DOHH2 (cell line): ENCODE results near the gene SENP5.
"Not testable (repeated sequence)": the region's sequence is repeated elsewhere in the genome, so short reads cannot be mapped to it uniquely, and the experiment has no call there.

Experiments used
- H3F3A ChIP-seq: fragments of 200-600 bp; sonication (generic), shearing (Covaris generic); 2 replicates; pipeline ENCODE4 v1.6.0; 2016; ENCODE audit warnings: antibody characterized with exemption, mild to moderate bottlenecking; ENCODE audit not compliant: control insufficient read depth, insufficient read depth
- H3K27ac ChIP-seq: fragments of 200-600 bp; sonication (generic); 2 replicates; pipeline ENCODE4 v1.5.1; 2014; ENCODE audit warnings: low read depth, mild to moderate bottlenecking, low read length, moderate library complexity
- H3K27me3 ChIP-seq: fragments of 200-600 bp; sonication (generic); 2 replicates; pipeline ENCODE4 v1.6.1; 2014; ENCODE audit warnings: mild to moderate bottlenecking, low read length, mixed read lengths; ENCODE audit not compliant: control insufficient read depth
- H3K36me3 ChIP-seq: fragments of 200-600 bp; sonication (generic); 2 replicates; pipeline ENCODE4 v1.6.1; 2014; ENCODE audit warnings: mild to moderate bottlenecking, low read length, moderate library complexity, mixed read lengths; ENCODE audit not compliant: control insufficient read depth
- H3K4me1 ChIP-seq: fragments of 200-600 bp; sonication (generic); 2 replicates; pipeline ENCODE4 v1.6.1; 2014; ENCODE audit warnings: mild to moderate bottlenecking, low read length, mixed read lengths; ENCODE audit not compliant: control insufficient read depth
- H3K4me2 ChIP-seq: fragments of 200-600 bp; sonication (generic); 2 replicates; pipeline ENCODE4 v1.6.0; 2014; ENCODE audit warnings: mild to moderate bottlenecking, low read length, moderate library complexity
- H3K4me3 ChIP-seq: fragments of 200-600 bp; sonication (generic); 2 replicates; pipeline ENCODE4 v1.5.1; 2014; ENCODE audit warnings: mild to moderate bottlenecking, low read length, mixed read lengths
- H3K79me2 ChIP-seq: fragments of 200-600 bp; sonication (generic); 2 replicates; pipeline ENCODE4 v1.6.1; 2014; ENCODE audit warnings: mild to moderate bottlenecking, low read length, mixed read lengths; ENCODE audit not compliant: control insufficient read depth
- H3K9me2 ChIP-seq: fragments of 200-600 bp; sonication (generic); replicated peaks from 2 replicates; pipeline ENCODE4 v1.6.1; 2014; ENCODE audit warnings: mild to moderate bottlenecking, low read length, mixed read lengths; ENCODE audit not compliant: control insufficient read depth
- H3K9me3 ChIP-seq: fragments of 200-600 bp; sonication (generic); 2 replicates; pipeline ENCODE4 v1.6.1; 2014; ENCODE audit warnings: antibody characterized with exemption, low read length, mixed read lengths; ENCODE audit not compliant: control insufficient read depth, insufficient read depth
- H4K20me1 ChIP-seq: fragments of 200-600 bp; sonication (generic); 2 replicates; pipeline ENCODE4 v1.6.0; 2014; ENCODE audit warnings: low read depth, mild to moderate bottlenecking, antibody characterized with exemption, low read length, moderate library complexity; ENCODE audit not compliant: control insufficient read depth, insufficient read depth
- EZH2phosphoT487 ChIP-seq: fragments of 200-600 bp; sonication (generic); IDR thresholded peaks from 2 replicates; pipeline ENCODE4 v1.6.1; 2017; ENCODE audit warnings: borderline replicate concordance, mild to moderate bottlenecking, antibody characterized with exemption, low read length, moderate library complexity, mixed read lengths
- TF ChIP-seq, protein P1 (sequence below): fragments of 200-600 bp; sonication (generic); IDR thresholded peaks from one replicate; pipeline ENCODE4 v1.5.1; 2014; ENCODE audit warnings: antibody characterized with exemption, mild to moderate bottlenecking, low read depth, low read length; ENCODE audit not compliant: poor library complexity, severe bottlenecking

Gene SENP5

DNA sequence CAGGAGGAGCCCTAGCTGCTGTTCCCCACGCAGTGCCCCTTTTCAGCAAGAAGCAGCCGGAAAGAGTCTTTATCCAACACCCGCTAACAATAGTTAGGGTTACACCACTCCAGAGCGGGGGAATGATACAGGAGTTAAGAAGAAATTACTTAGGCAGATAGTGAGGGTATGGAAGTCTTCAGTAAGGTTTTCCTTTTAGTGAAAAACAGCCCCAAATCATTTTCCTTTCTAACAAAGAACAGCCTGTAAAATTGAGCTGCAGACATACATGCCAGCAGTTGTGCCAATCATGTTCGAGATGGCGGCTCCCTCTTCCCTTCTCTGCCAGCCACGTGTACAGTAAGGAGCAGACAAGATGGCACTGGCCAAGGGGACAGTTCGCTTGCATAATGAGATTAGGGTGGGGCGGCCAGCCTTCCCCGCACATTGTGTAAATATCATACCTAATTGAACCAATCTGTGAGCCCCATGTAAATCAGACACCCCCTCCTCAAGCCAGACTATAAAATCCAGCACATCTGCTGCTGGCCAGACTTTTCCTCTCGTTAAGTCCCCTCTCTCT, 18.5 kb upstream of the SENP5 start:
- H3K79me2 ChIP-seq = no peaks in the 10 kb centered on the region
- no peak for TF ChIP-seq EZH2phosphoT487
- TF ChIP-seq, protein P1, sequence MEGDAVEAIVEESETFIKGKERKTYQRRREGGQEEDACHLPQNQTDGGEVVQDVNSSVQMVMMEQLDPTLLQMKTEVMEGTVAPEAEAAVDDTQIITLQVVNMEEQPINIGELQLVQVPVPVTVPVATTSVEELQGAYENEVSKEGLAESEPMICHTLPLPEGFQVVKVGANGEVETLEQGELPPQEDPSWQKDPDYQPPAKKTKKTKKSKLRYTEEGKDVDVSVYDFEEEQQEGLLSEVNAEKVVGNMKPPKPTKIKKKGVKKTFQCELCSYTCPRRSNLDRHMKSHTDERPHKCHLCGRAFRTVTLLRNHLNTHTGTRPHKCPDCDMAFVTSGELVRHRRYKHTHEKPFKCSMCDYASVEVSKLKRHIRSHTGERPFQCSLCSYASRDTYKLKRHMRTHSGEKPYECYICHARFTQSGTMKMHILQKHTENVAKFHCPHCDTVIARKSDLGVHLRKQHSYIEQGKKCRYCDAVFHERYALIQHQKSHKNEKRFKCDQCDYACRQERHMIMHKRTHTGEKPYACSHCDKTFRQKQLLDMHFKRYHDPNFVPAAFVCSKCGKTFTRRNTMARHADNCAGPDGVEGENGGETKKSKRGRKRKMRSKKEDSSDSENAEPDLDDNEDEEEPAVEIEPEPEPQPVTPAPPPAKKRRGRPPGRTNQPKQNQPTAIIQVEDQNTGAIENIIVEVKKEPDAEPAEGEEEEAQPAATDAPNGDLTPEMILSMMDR = no peak
- H3K36me3 ChIP-seq = no peaks in the 10 kb centered on the region
- H3K9me3 ChIP-seq = no peaks in the 10 kb centered on the region; the same call in 1 of the 2 replicates
- no peaks in the 10 kb centered on the region for H3K4me1 ChIP-seq
- no peak overlapping the region for H3K4me3 ChIP-seq
- H3K27ac ChIP-seq = no peak overlapping the region
- H3K27me3 ChIP-seq = no peaks in the 10 kb centered on the region
- no peaks in the 10 kb centered on the region for H3F3A ChIP-seq
- no peaks in the 10 kb centered on the region for H4K20me1 ChIP-seq
- no peak overlapping the region for H3K4me2 ChIP-seq
- H3K9me2 ChIP-seq = no peaks in the 10 kb centered on the region

DNA sequence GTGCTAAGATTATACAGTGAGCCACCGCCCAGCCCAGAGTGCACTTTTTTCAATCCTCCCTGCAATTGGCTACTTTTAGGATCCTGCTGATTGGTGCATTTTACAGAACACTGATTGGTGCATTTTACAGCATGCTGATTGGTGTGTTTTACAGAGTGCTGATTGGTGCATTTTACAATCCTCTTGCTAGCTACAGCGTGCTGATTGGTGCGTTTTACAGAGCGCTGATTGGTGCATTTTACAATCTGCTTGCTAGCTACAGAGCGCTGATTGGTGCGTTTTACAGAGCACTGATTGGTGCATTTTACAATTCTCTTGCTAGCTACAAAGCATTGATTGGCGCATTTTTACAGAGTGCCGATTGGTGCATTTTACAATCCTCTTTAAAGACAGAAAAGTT, 4.7 kb upstream of the SENP5 start:
- not testable (repeated sequence) for H3F3A ChIP-seq, H3K4me3 ChIP-seq, H4K20me1 ChIP-seq, H3K79me2 ChIP-seq, H3K36me3 ChIP-seq, H3K27ac ChIP-seq, H3K27me3 ChIP-seq, H3K4me2 ChIP-seq, H3K9me2 ChIP-seq, H3K9me3 ChIP-seq, H3K4me1 ChIP-seq

DNA sequence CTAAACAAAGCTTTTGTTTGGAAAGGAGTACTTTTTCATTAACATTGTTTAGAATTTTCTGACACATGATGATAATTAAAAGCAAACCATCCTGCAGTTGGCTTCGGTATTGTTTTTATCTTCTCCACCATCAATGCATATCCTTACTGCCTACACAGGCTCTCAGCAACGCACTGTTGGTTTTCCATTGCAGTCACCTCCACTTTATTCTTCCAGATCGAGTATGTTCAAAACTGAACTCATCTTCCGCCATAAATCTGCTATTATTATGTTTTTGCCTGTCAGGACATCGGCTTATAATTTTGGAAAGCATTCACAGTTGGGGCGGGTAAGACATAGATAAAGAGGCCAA, 589 bp upstream of the SENP5 start:
- Histone ChIP-seq H3K36me3 (peaks cover 13% of the 10 kb centered on the region), H3K9me3 (peaks cover 4% of the 10 kb centered on the region; the same call in 1 of the 2 replicates), H3K79me2 (peaks cover 44% of the 10 kb centered on the region), H3K4me3 (peak overlapping the region; percentile 98), H3K27ac (peak overlapping the region; percentile 14), H3K4me2 (peak overlapping the region; percentile 93), H3K4me1 (peaks cover 20% of the 10 kb centered on the region), H3K27me3 (no peaks in the 10 kb centered on the region), H3K9me2 (no peaks in the 10 kb centered on the region), H3F3A (no peaks in the 10 kb centered on the region), H4K20me1 (peaks cover 13% of the 10 kb centered on the region)
- TF ChIP-seq EZH2phosphoT487 = no peak
- TF ChIP-seq, protein P1 = no peak

DNA sequence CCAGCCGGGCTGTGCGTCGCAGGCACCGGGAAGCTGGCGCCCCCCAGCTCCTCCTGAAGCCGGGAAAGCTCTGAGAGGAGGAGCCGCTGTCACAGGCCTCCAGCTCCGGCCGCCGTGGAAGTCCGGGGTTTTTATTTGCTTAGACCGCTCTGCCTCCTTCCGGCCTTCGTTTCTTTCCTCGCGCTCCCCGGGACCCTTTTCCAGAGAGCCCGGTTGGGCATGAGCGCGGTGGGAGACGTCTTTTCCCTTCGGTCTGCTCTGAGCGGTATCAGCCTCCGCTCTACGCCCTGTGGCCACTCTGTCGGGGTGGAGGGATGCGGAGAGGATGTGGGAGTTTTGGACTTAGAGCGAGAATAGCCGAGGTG, 559 bp downstream of the SENP5 start:
- Histone ChIP-seq H3K79me2 (peaks cover 55% of the 10 kb centered on the region), H3K27me3 (no peaks in the 10 kb centered on the region), H3K4me3 (peak overlapping the region; percentile 98), H3K9me2 (no peaks in the 10 kb centered on the region), H3K4me2 (peak overlapping the region; percentile 89), H4K20me1 (peaks cover 17% of the 10 kb centered on the region), H3F3A (no peaks in the 10 kb centered on the region), H3K36me3 (peaks cover 13% of the 10 kb centered on the region), H3K27ac (peak overlapping the region; percentile 35), H3K9me3 (no peaks in the 10 kb centered on the region), H3K4me1 (peaks cover 20% of the 10 kb centered on the region)
- no peak for TF ChIP-seq EZH2phosphoT487
- TF ChIP-seq, protein P1 = no peak
